Vagina (tissue), 2 donors: ENCODE results near the gene ATRN.

ENCODE experiments used
- CTCF ChIP-seq, 3 experiments: fragments of 450-650 bp in 2 of 3; fragments of 200-600 bp in 1 of 3; sonication (generic) in 1 of 3; IDR thresholded peaks; one replicate each; pipeline ENCODE4 v1.5.1; 2017 to 2019; ENCODE audit warnings: antibody characterized with exemption in 3 of 3, mild to moderate bottlenecking in 2 of 3, moderate library complexity in 2 of 3
- POLR2AphosphoS5 ChIP-seq, 2 donors: sonication (generic); formaldehyde crosslinking; IDR thresholded peaks; one replicate each; pipeline ENCODE4 v1.9.0; 2017; ENCODE audit warnings: antibody characterized with exemption in 2 of 2, mild to moderate bottlenecking in 2 of 2, low read depth in 1 of 2; ENCODE audit not compliant: insufficient read depth in 1 of 2

GRCh38 chr20:3559231-3559630, 88.4 kb downstream of the ATRN start:
- TF ChIP-seq POLR2AphosphoS5 (IDR thresholded peaks at IDR 0.05; ENCODE audit: insufficient read depth in 1 of 2, low read depth in 1 of 2) (no peak), CTCF (IDR thresholded peaks at IDR 0.05) (no peak)
